Measurements from ENCODE around the gene TEX47. TPM values are rescaled to one million over a fixed set of nuclear protein-coding genes. Genes with fewer than 3 reads are reported as not detected.

The TEX47 gene
- total RNA-seq, 1 donor from 2014 or later, result not detected

- TF ChIP-seq CTCF (IDR thresholded peaks at IDR 0.05; ENCODE audit: unreplicated experiment), result no peak
- H3K27me3 Mint-ChIP-seq (ENCODE audit: low read depth), result peaks cover 20% of the 10 kb centered on the region
- no peak overlapping the region for H3K4me3 Mint-ChIP-seq
- H3K9me3 Mint-ChIP-seq, result peaks cover 4% of the 10 kb centered on the region
- H3K4me1 Mint-ChIP-seq, result no peaks in the 10 kb centered on the region
- no peaks in the 10 kb centered on the region for H3K36me3 Mint-ChIP-seq
- DNase-seq (ENCODE audit: low spot score in 2 of 2, unreplicated experiment in 2 of 2), result no peak
- no peak overlapping the region for H3K27ac Mint-ChIP-seq
These were observed 49.4 kb downstream of the TEX47 start for GRCh38 chr7:88746126-88746525.

Other genes starting within 250 kb of the TEX47 start
- 0.38 to 0.66 TPM (median 0.47 TPM) in 3 replicates for gene ZNF804B, start 36.0 kb downstream of the TEX47 start, total RNA-seq